Pancreas (tissue), 10 donors: ENCODE measurements around the gene HOXC5. TPM values are rescaled to one million over a fixed set of nuclear protein-coding genes. Genes with fewer than 3 reads are reported as not detected.

Experiments
- ATAC-seq, 4 donors: fragments of 200-7000 bp; cut with Tn5 transposase; one replicate each; pipeline versions ENCODE4 v1.8.0 to v1.9.1; 2020; ENCODE audit warnings: mild to moderate bottlenecking in 4 of 4, moderate library complexity in 4 of 4
- DNase-seq, 6 donors: peaks; one replicate each; pipeline ENCODE4 v3.0.0-alpha.2; 2020
- FAIRE-seq: peaks from 2 replicates; lab custom pipeline; 2012; peaks lifted over from hg19 to GRCh38; lab: Jason Lieb, UNC
- H3K27ac ChIP-seq, 4 donors: fragments of 200-600 bp; sonication (generic); 1 replicate in 3 of 4; 2 replicates in 1 of 4; pipeline versions ENCODE4 v1.5.0 to v1.8.0; 2020
- H3K27me3 ChIP-seq, 4 donors: fragments of 200-600 bp; one replicate each; pipeline ENCODE4 v1.8.0; 2021
- H3K36me3 ChIP-seq, 3 donors: fragments of 200-600 bp; sonication (generic) in 1 of 3; one replicate each; pipeline versions ENCODE4 v1.5.0 to v1.8.0; 2020 to 2021
- H3K4me1 ChIP-seq, 3 donors: fragments of 200-600 bp; one replicate each; pipeline ENCODE4 v1.8.0; 2021
- H3K4me3 ChIP-seq, 4 donors: fragments of 200-600 bp; sonication (generic) in 2 of 4; one replicate each; pipeline versions ENCODE4 v1.5.0 to v1.8.0; 2020 to 2021
- H3K9me3 ChIP-seq, 4 donors: fragments of 200-600 bp; one replicate each; pipeline ENCODE4 v1.8.0; 2021
- WGBS, 2 donors: extraction: QIAGEN DNeasy Blood & Tissue Kit; methylation state at CpG; one replicate each; pipeline ENCODE4 v1.1.7; 2013; 5-methylcytosine and 5-hydroxymethylcytosine counted together
- intact Hi-C, 3 donors: fragments of 100-400 bp; cut with DNase I; formaldehyde crosslinking; loops; one replicate each; pipeline versions ENCODE4 v1.11.1 to v1.14.2; 2022
- polyA plus RNA-seq, 2 donors: library from polyadenylated mRNA; stranded (reverse); fragments of 200-250 nt; gene quantifications; one replicate each; pipeline ENCODE4 v1.2.3, GENCODE V29; 2013
- total RNA-seq, 6 donors: library from RNA; stranded (reverse); fragmentation: NEBNext Ultra II Directional in 4 of 6; extraction: Animal tissue kit (Norgen Biotek cat#: 25700) in 4 of 6; gene quantifications; one replicate each; pipeline versions ENCODE4 v1.2.1 to v1.2.4, GENCODE V29; 2021 to 2023
- TF ChIP-seq, protein P1 (sequence below), 4 donors: fragments of 200-600 bp; sonication (generic) in 3 of 4; IDR thresholded peaks; one replicate each; pipeline versions ENCODE4 v1.5.0 to v1.8.0; 2021; ENCODE audit warnings: antibody characterized with exemption in 4 of 4
- donor health status: healthy with polysubstance abuse.
- donor health status: DM: no; HTN: no; CAD: no; lungs with moderate emphysema.
- donor health status: DM: no; HTN: no; CAD: no.
- donor health status: control.
- donor health status: control.
- donor health status: Bipolar disorder and iron deficiency.
- donor health status: DM: yes; HTN: yes; CAD: no.
- donor health status: DM: no; HTN: no; CAD: no.
- donor health status: DM: no; HTN: no; CAD: no.
- donor health status: DM: yes; HTN: yes; CAD: no.

HOXC5 gene
- total and polyA plus RNA-seq, 8 donors: not detected

DNA sequence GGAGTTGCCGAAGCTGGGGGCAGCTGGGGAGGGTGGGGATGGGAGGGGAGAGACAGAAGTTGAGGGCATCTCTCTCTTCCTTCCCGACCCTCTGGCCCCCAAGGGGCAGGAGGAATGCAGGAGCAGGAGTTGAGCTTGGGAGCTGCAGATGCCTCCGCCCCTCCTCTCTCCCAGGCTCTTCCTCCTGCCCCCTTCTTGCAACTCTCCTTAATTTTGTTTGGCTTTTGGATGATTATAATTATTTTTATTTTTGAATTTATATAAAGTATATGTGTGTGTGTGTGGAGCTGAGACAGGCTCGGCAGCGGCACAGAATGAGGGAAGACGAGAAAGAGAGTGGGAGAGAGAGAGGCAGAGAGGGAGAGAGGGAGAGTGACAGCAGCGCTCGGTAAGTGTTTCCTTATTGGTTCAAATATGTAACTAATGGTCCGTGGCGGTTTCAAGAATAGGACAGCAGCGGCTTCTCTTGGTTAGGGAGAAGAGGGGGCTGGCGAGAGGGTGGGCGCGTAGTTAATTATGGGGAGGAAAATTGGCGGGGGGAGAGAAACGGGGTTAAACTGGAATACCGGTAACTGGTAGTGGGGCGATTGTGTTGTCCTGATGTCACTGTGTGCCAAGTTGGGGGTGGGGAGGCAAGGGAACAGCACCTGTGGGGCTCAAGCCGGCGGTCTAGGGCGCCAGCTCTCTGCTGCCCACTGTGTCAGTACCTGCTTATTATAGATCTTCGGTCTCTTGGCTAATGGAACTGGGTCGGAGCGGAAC, 15.6 kb upstream of the HOXC5 start:
- H3K27me3 ChIP-seq: peaks cover 0 to 32% (median 9%) of the 10 kb centered on the region in 4 donors
- ATAC-seq (peak; percentile 64 to 76 (median 70)), FAIRE-seq (no peak), DNase-seq (peak in 1 of 6 donors; percentile 7)
- intact Hi-C loops: no loop called here
- no peaks in the 10 kb centered on the region for H3K9me3 ChIP-seq
- H3K4me3 ChIP-seq: peak overlapping the region; percentile 7 to 44 (median 34)
- TF ChIP-seq, protein P1, sequence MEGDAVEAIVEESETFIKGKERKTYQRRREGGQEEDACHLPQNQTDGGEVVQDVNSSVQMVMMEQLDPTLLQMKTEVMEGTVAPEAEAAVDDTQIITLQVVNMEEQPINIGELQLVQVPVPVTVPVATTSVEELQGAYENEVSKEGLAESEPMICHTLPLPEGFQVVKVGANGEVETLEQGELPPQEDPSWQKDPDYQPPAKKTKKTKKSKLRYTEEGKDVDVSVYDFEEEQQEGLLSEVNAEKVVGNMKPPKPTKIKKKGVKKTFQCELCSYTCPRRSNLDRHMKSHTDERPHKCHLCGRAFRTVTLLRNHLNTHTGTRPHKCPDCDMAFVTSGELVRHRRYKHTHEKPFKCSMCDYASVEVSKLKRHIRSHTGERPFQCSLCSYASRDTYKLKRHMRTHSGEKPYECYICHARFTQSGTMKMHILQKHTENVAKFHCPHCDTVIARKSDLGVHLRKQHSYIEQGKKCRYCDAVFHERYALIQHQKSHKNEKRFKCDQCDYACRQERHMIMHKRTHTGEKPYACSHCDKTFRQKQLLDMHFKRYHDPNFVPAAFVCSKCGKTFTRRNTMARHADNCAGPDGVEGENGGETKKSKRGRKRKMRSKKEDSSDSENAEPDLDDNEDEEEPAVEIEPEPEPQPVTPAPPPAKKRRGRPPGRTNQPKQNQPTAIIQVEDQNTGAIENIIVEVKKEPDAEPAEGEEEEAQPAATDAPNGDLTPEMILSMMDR (IDR thresholded peaks at IDR 0.05): no peak
- 2 to 3% methylated on average over 24 of the region's 24 CpGs for WGBS, 2 donors
- no peaks in the 10 kb centered on the region for H3K36me3 ChIP-seq
- H3K27ac ChIP-seq: no peak overlapping the region
- H3K4me1 ChIP-seq: peaks cover 0 to 4% (median 0%) of the 10 kb centered on the region in 3 donors

DNA sequence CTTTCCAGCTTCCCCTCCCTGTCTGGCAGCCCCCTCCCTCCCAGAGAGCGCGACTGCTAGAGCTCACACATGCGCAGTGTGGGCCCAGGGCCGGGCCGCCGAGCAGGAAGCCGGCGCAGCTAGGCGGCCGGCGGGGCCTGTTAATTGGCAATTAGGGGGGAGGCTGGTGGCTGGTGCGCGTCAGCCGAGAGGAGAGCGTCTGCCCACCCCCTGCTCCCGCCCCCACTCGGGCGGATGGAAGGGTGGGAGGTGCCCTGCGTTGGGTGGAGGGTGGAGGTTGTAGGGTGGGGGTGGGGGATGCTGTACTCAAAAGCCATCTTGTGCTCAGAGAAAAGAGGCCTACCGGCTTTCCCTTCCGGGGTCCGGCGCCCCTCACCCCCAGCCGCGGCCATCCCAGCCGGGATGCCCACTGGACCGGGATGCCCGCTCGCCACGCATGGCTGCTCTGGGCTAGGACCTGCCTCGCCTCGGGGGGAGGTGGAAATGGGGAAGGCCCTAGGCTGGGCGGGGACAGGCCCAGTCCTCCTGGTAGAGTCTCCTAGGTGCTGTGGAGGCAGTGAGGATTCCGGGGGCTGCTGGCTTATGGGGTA, 14.9 kb upstream of the HOXC5 start:
- DNase-seq (peak; percentile 62 to 89 (median 76)), ATAC-seq (peak; percentile 92 to 94 (median 93)), FAIRE-seq (no peak)
- Histone ChIP-seq H3K27ac (no peak overlapping the region), H3K9me3 (no peaks in the 10 kb centered on the region), H3K4me1 (peaks cover 0 to 4% (median 0%) of the 10 kb centered on the region in 3 donors), H3K4me3 (peak overlapping the region; percentile 7 to 44 (median 34)), H3K27me3 (peaks cover 0 to 36% (median 9%) of the 10 kb centered on the region in 4 donors), H3K36me3 (no peaks in the 10 kb centered on the region)
- intact Hi-C loops: no loop called here
- WGBS, 2 donors: 4 to 7% methylated on average over 33 to 34 of the region's 34 CpGs
- TF ChIP-seq, protein P1 (IDR thresholded peaks at IDR 0.05): no peak

DNA sequence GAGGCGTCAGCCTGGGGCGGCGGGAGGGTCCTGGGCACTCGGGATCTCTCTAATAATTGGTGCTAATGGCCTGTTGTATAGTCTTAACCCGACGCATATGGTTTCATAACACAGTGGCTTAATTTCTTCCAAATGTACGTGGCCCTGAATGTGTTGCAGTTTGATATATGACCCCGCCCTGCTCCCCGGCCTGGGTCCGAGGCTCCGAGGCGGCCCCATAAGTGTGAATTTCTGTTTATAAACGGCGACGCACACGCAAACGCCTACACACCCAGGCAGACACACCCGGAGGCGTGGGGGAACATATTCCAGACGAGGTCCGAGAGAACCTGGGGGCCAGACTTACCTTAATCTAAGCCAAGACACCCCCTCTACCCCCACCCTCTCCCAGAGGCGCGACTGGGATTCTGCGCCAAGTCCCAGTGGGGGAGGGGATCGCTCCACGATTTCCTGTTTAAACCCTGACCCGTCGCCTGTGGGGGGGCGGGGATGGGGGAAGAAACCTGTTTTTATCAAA, 14.3 kb upstream of the HOXC5 start:
- no peaks in the 10 kb centered on the region for H3K9me3 ChIP-seq
- whole genome bisulfite sequencing, 2 donors: 24 to 34% methylated on average over 29 of the region's 29 CpGs
- FAIRE-seq (no peak), ATAC-seq (no peak), DNase-seq (peak in 1 of 6 donors; percentile 27)
- peaks cover 0 to 42% (median 10%) of the 10 kb centered on the region in 4 donors for H3K27me3 ChIP-seq
- TF ChIP-seq, protein P1 (IDR thresholded peaks at IDR 0.05): no peak
- intact Hi-C loops: no loop called here
- no peaks in the 10 kb centered on the region for H3K36me3 ChIP-seq
- peak overlapping the region; percentile 7 to 44 (median 34) for H3K4me3 ChIP-seq
- peaks cover 0 to 4% (median 0%) of the 10 kb centered on the region in 3 donors for H3K4me1 ChIP-seq
- no peak overlapping the region for H3K27ac ChIP-seq

DNA sequence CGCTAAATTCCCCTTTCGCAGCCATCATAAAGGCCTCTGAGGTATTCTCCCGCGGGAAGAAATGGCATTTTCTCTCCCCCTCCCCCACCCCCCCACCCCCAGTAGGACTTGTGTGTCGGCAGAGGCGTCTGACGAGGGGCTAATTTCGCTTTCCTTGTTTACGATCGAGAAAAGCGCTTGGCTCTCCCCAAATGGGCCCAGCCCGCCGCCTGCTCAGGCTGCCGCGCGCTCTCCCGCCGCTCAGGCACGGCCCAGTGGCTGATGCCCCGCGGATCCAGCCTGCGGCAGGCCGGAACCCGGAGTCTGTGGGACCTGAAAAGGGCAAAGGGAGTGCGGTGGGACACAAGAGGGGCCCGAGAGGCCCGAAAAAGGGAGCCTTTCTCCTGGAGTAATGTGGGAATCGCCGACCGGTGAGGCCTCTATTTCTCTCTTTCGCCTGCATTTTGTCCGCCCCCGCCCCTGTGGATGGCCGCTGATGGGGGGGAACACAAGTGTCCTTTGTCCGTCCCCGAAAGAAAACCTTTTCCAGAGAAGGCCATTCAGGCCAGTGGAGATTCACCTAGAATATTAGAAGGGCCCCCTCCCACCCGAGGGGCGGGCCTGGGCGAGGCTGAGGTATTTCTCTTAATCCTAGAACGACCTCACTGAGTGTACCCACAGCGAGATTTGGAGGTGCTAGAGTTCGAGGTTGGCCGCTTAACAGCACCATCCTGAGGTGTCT, 13.6 kb upstream of the HOXC5 start:
- no peak overlapping the region for H3K4me3 ChIP-seq
- no peaks in the 10 kb centered on the region for H3K36me3 ChIP-seq
- H3K9me3 ChIP-seq: no peaks in the 10 kb centered on the region
- ATAC-seq (no peak), DNase-seq (peak in 1 of 6 donors; percentile 66), FAIRE-seq (no peak)
- H3K27ac ChIP-seq: no peak overlapping the region
- H3K27me3 ChIP-seq: peaks cover 0 to 41% (median 10%) of the 10 kb centered on the region in 4 donors
- intact Hi-C loops: no loop called here
- TF ChIP-seq, protein P1 (IDR thresholded peaks at IDR 0.05): no peak
- H3K4me1 ChIP-seq: peaks cover 0 to 4% (median 0%) of the 10 kb centered on the region in 3 donors
- 38 to 48% methylated on average over 43 of the region's 43 CpGs for WGBS, 2 donors
